OCI-M1 (cell line): ENCODE data around the gene TJAP1.
A peak's percentile ranks its signal among the peaks of the same experiment; 100 is the strongest.
"Not testable (repeated sequence)": the region's sequence is repeated elsewhere in the genome, so short reads cannot be mapped to it uniquely, and the experiment has no call there.

Source experiments
- DNase-seq: peaks from one replicate; lab custom pipeline; 2025; lab: John Stamatoyannopoulos, UW

The TJAP1 gene

GRCh38 chr6:43453831-43454230 is 23.5 kb upstream of the TJAP1 start:
- DNase-seq = no peak

- no peak for DNase-seq
These were observed 23.1 kb upstream of the TJAP1 start for GRCh38 chr6:43454290-43454695.

- DNase-seq = peak; percentile 87
These were observed 22.5 kb upstream of the TJAP1 start for GRCh38 chr6:43454696-43455530.

GRCh38 chr6:43455531-43456428 is 21.6 kb upstream of the TJAP1 start, which contains the start of gene DLK2:
TSS of gene DLK2 (minus strand) at chr6:43455548. CDS start at chr6:43454825, 723 bp downstream.
- DNase-seq = no peak

GRCh38 chr6:43457643-43458042 is 19.7 kb upstream of the TJAP1 start:
- DNase-seq = no peak

GRCh38 chr6:43458154-43458553 is 19.2 kb upstream of the TJAP1 start:
- DNase-seq = not testable (repeated sequence)

GRCh38 chr6:43459535-43459934 is 17.8 kb upstream of the TJAP1 start:
- no peak for DNase-seq

GRCh38 chr6:43460032-43460431 is 17.3 kb upstream of the TJAP1 start:
- DNase-seq = no peak

GRCh38 chr6:43461936-43462335 is 15.4 kb upstream of the TJAP1 start:
- DNase-seq = no peak

- no peak for DNase-seq
These were observed 13.0 kb upstream of the TJAP1 start for GRCh38 chr6:43464337-43464736.

- no peak for DNase-seq
These were observed 11.4 kb upstream of the TJAP1 start for GRCh38 chr6:43465948-43466347.

GRCh38 chr6:43467265-43467664 is 10.1 kb upstream of the TJAP1 start:
- DNase-seq = not testable (repeated sequence)

- DNase-seq = no peak
These were observed 9.6 kb upstream of the TJAP1 start for GRCh38 chr6:43467752-43468151.

GRCh38 chr6:43468240-43468639 is 9.1 kb upstream of the TJAP1 start:
- DNase-seq = no peak

GRCh38 chr6:43468748-43469681 is 8.4 kb upstream of the TJAP1 start:
- no peak for DNase-seq

GRCh38 chr6:43469947-43470346 is 7.4 kb upstream of the TJAP1 start:
- no peak for DNase-seq

GRCh38 chr6:43471399-43471798 is 6.0 kb upstream of the TJAP1 start:
- DNase-seq = no peak

GRCh38 chr6:43472515-43472914 is 4.9 kb upstream of the TJAP1 start:
- DNase-seq = no peak

- no peak for DNase-seq
These were observed 1.9 kb upstream of the TJAP1 start for GRCh38 chr6:43475516-43475915.

GRCh38 chr6:43476746-43477145 is 624 bp upstream of the TJAP1 start:
- peak; percentile 53 for DNase-seq

- DNase-seq = no peak
These were observed 620 bp downstream of the TJAP1 start for GRCh38 chr6:43478008-43478372.

- DNase-seq = peak; percentile 31
These were observed 3.7 kb downstream of the TJAP1 start for GRCh38 chr6:43481075-43481474.
